Hepatocyte (in vitro differentiated cells): Measurements from ENCODE around the gene FOXK1. TPM values are rescaled to one million over a fixed set of nuclear protein-coding genes. Genes with fewer than 3 reads are reported as not detected.

Source experiments
- DNase-seq: peaks from one replicate; pipeline ENCODE4 v3.0.0-alpha.2; 2016; ENCODE audit warnings: low spot score
- H2AFZ ChIP-seq: fragments of 200-600 bp; sonication (generic); 2 replicates; pipeline ENCODE4 v1.6.0; 2016; ENCODE audit warnings: antibody characterized with exemption, mild to moderate bottlenecking
- H3K27ac ChIP-seq: fragments of 200-600 bp; sonication (generic); 2 replicates; pipeline ENCODE4 v1.5.1; 2016; ENCODE audit warnings: mild to moderate bottlenecking
- H3K27me3 ChIP-seq: fragments of 200-600 bp; sonication (generic); 2 replicates; pipeline ENCODE4 v1.6.1; 2016
- H3K36me3 ChIP-seq: fragments of 200-600 bp; sonication (generic); replicated peaks from 2 replicates; pipeline ENCODE4 v1.5.1; 2016; ENCODE audit warnings: low read depth; ENCODE audit not compliant: insufficient read depth
- H3K4me1 ChIP-seq: fragments of 200-600 bp; sonication (generic); 2 replicates; pipeline ENCODE4 v1.5.1; 2016; ENCODE audit warnings: mild to moderate bottlenecking, moderate library complexity; ENCODE audit not compliant: insufficient read depth
- H3K4me2 ChIP-seq: fragments of 200-600 bp; sonication (generic); 2 replicates; pipeline ENCODE4 v1.6.0; 2016
- H3K4me3 ChIP-seq: fragments of 200-600 bp; sonication (generic); 2 replicates; pipeline ENCODE4 v1.5.1; 2016; ENCODE audit warnings: mild to moderate bottlenecking
- H3K79me2 ChIP-seq: fragments of 200-600 bp; sonication (generic); 2 replicates; pipeline ENCODE4 v1.6.0; 2017; ENCODE audit warnings: mild to moderate bottlenecking
- H3K9me2 ChIP-seq: fragments of 200-600 bp; sonication (generic); replicated peaks from 2 replicates; pipeline ENCODE4 v1.6.0; 2017; ENCODE audit warnings: mild to moderate bottlenecking; ENCODE audit not compliant: insufficient read depth
- H3K9me3 ChIP-seq: fragments of 200-600 bp; sonication (generic); 2 replicates; pipeline ENCODE4 v1.5.1; 2016; ENCODE audit warnings: low read depth, mild to moderate bottlenecking
- H4K20me1 ChIP-seq: fragments of 200-600 bp; sonication (generic); 2 replicates; pipeline ENCODE4 v1.6.0; 2016; ENCODE audit warnings: mild to moderate bottlenecking; ENCODE audit not compliant: insufficient read depth, poor library complexity, severe bottlenecking
- EZH2 ChIP-seq: fragments of 200-600 bp; sonication (generic); IDR thresholded peaks from 2 replicates; pipeline ENCODE4 v1.6.1; 2016; ENCODE audit warnings: antibody characterized with exemption, mild to moderate bottlenecking, borderline replicate concordance
- EZH2phosphoT487 ChIP-seq: fragments of 200-600 bp; sonication (generic); IDR thresholded peaks from one replicate; pipeline ENCODE4 v1.6.1; 2018; ENCODE audit warnings: antibody characterized with exemption, mild to moderate bottlenecking, low read depth, moderate library complexity; ENCODE audit not compliant: unreplicated experiment, severe bottlenecking
- whole genome bisulfite sequencing: methylation state at CpG from one replicate; pipeline ENCODE4 v1.1.6; 2016; ENCODE audit warnings: low lambda C conversion rate; ENCODE audit errors: missing lambda C conversion rate; 5-methylcytosine and 5-hydroxymethylcytosine counted together
- polyA plus RNA-seq: library from polyadenylated mRNA; unstranded; fragments of >200 nt; fragmentation: Nextera tagmentation; extraction: Ambion mirVana; gene quantifications from 2 replicates; pipeline ENCODE4 v1.2.1, GENCODE V29; 2016
- total RNA-seq: library from RNA; depleted of rRNA; stranded (reverse); fragments of >200 nt; gene quantifications from 2 replicates; pipeline ENCODE4 v1.2.3, GENCODE V29; 2014
- TF ChIP-seq, protein P1 (sequence below): fragments of 200-600 bp; sonication (generic); IDR thresholded peaks from 2 replicates; pipeline ENCODE4 v1.5.1; 2016; ENCODE audit warnings: antibody characterized with exemption, mild to moderate bottlenecking; ENCODE audit not compliant: poor library complexity

The FOXK1 gene
- total RNA-seq: 13.3 and 17.8 TPM in 2 replicates
- 7.8 and 8.3 TPM in 2 replicates for polyA plus RNA-seq

DNA sequence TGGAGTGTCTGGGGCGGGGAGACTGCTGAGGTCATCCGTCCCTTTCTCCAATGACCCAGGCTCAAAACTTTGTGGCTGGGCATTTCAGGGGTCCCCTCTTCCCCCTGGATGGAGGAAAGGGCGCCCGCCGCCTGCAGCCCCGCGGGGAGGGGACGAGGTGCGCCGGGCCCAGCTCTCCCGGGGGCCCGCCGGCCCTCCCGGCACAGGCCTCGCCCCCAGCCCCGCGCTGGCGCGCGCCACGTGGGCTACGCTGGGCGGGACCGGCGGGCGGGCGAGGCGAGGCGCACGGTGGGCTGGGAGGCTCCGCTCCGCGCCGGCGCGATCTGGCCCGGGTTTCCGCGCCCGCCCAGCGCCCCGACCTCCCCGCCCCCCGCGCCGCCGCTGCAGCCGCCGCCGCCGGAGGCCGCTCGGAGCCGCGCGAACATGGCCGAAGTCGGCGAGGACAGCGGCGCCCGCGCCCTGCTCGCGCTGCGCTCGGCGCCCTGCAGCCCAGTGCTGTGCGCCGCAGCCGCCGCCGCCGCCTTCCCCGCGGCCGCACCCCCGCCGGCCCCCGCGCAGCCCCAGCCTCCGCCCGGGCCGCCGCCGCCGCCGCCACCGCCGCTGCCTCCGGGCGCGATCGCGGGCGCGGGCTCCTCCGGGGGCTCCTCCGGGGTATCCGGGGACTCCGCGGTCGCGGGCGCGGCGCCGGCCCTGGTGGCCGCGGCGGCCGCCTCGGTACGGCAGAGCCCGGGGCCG, at the start of gene FOXK1:
FOXK1 (plus strand) TSS at position 410 of the 735 bp plus-strand sequence; CDS start at position 424, 14 bp downstream.
- peaks cover 46% of the 10 kb centered on the region for H3K79me2 ChIP-seq
- TF ChIP-seq EZH2phosphoT487 (no peak), EZH2 (no peak)
- TF ChIP-seq, protein P1, sequence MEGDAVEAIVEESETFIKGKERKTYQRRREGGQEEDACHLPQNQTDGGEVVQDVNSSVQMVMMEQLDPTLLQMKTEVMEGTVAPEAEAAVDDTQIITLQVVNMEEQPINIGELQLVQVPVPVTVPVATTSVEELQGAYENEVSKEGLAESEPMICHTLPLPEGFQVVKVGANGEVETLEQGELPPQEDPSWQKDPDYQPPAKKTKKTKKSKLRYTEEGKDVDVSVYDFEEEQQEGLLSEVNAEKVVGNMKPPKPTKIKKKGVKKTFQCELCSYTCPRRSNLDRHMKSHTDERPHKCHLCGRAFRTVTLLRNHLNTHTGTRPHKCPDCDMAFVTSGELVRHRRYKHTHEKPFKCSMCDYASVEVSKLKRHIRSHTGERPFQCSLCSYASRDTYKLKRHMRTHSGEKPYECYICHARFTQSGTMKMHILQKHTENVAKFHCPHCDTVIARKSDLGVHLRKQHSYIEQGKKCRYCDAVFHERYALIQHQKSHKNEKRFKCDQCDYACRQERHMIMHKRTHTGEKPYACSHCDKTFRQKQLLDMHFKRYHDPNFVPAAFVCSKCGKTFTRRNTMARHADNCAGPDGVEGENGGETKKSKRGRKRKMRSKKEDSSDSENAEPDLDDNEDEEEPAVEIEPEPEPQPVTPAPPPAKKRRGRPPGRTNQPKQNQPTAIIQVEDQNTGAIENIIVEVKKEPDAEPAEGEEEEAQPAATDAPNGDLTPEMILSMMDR: no peak
- H3K4me3 ChIP-seq: peak within 1 kb of the TSS; percentile 77
- peak within 1 kb of the TSS; percentile 93 for H2AFZ ChIP-seq
- H4K20me1 ChIP-seq: peaks cover 35% of the 10 kb centered on the region
- peaks cover 23% of the 10 kb centered on the region for H3K4me1 ChIP-seq
- DNase-seq: peak; percentile 91
- no peaks in the 10 kb centered on the region for H3K36me3 ChIP-seq
- no peaks in the 10 kb centered on the region for H3K9me3 ChIP-seq
- peak within 1 kb of the TSS; percentile 97 for H3K4me2 ChIP-seq
- peak within 1 kb of the TSS; percentile 86 for H3K27ac ChIP-seq
- WGBS: 10% methylated on average over 14 of the region's 116 CpGs
- no peaks in the 10 kb centered on the region for H3K27me3 ChIP-seq
- H3K9me2 ChIP-seq: no peaks in the 10 kb centered on the region

DNA sequence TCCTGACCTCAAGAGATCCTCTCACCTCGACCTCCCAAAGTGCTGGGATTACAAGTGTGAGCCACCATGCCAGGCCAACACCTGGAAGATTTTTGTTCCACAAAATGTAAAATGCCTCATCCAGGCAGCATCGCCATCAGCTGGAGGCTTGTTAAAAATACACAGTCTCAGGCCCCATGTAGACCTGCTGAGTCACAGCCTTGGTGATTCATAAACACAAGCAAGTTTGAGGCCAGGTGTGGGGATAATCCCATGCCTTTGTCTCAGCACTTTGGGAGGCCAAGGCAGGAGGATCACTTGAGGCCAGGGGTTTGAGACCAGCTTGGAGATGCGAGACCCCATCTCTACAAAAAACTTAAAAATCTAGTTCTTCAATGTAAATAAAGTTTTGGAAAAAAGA, 49.1 kb upstream of the FOXK1 start:
- no peak overlapping the region for H2AFZ ChIP-seq

DNA sequence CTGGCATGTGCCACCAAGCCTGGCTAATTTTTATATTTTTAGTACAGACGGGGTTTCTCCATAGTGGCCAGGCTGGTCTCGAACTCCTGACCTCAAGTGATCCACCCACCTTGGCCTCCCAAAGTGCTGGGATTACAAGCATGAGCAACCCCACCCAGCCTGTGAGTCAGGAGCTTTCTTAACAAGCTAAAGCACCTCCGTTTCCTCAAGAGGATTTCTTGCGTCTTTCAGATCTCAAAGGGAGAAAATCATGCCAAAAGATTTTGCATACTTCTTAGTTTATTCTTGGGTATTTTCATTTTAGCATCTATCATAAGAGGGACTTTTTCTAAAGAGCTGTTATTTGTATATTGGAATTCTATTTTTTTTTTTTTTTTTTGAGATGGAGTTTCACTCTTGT, 47.9 kb upstream of the FOXK1 start:
- Histone ChIP-seq H3K9me2 (no peaks in the 10 kb centered on the region), H3K27ac (no peak overlapping the region), H3K4me2 (no peak overlapping the region), H4K20me1 (no peaks in the 10 kb centered on the region), H3K27me3 (no peaks in the 10 kb centered on the region), H3K9me3 (no peaks in the 10 kb centered on the region), H2AFZ (no peak overlapping the region), H3K4me3 (no peak overlapping the region), H3K79me2 (no peaks in the 10 kb centered on the region), H3K36me3 (no peaks in the 10 kb centered on the region), H3K4me1 (peaks cover 7% of the 10 kb centered on the region)
- no peak for TF ChIP-seq EZH2phosphoT487
- TF ChIP-seq, protein P1: no peak
- no peak for TF ChIP-seq EZH2
- no peak for DNase-seq
- 84% methylated on average over 4 of the region's 4 CpGs for WGBS

More for the DNA sequence above, 49.1 kb upstream of the FOXK1 start:
- Histone ChIP-seq H3K27me3 (no peaks in the 10 kb centered on the region), H3K9me2 (no peaks in the 10 kb centered on the region), H3K9me3 (no peaks in the 10 kb centered on the region), H3K4me3 (no peak overlapping the region), H3K27ac (no peak overlapping the region), H4K20me1 (no peaks in the 10 kb centered on the region), H3K36me3 (no peaks in the 10 kb centered on the region), H3K4me2 (no peak overlapping the region), H3K79me2 (no peaks in the 10 kb centered on the region), H3K4me1 (peaks cover 7% of the 10 kb centered on the region)
- WGBS: 94% methylated on average over 3 of the region's 3 CpGs
- TF ChIP-seq, protein P1: no peak
- TF ChIP-seq EZH2phosphoT487 (no peak), EZH2 (no peak)
- DNase-seq: no peak
